Stimulated activated CD4-positive, alpha-beta T cell treated with anti-CD3 and anti-CD28 coated beads, TNF-alpha, amount 100 ng/mL, for 24 hours (primary cell): ENCODE measurements around the gene KLF11.
"Not testable (repeated sequence)": the region's sequence is repeated elsewhere in the genome, so short reads cannot be mapped to it uniquely, and the experiment has no call there.

Experiments
- DNase-seq, 3 experiments: peaks; one replicate each; pipeline ENCODE4 v3.0.0-alpha.2; 2020; ENCODE audit warnings: low read depth in 3 of 3

The KLF11 gene

GRCh38 chr2:10009271-10009810 lies 34.0 kb upstream of the KLF11 start:
- no peak for DNase-seq

DNA sequence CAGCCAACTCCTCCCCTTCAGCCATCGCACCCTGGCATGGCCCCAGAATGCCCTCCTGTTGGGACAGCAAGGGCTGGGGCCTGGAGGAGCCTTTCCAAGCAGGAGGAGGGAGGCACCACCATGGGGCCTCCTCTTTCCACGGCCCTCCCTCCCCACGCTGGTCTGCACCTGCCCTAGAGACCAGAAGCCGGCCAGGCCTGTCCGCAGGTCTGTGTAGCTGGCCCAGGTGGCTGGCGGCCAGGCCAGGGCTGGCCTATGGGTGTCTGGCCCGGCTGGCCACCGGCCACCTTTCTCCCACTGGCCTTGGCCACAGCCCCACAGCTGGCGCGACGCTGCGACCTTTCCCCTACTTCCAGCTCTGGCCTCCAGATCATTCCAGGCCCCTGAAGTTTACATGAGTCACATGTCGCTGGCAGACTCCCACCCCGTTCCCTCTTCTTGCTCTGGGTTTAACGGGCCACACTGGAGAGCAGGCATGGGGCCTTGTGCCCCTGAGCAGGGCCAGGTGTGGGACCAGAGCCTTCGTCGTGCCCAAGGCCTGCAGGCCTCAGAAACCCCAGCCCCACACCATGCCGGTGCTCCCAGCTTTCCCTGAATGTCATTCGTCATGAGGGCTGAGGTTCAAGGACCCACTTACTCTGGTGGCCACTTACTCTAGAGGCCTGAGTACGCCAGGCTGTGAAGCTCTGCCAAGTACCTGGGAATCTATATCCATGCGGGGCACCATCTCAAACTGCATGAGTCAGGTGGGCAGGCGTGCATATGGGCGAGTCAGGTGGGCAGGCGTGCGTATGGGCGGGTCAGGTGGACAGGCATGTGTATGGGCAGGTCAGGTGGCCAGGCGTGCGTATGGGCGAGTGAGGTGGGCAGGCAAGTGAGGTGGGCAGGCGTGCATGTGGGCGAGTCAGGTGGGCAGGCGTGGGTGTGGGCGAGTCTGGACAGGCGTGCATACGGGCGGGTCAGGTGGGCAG lies 33.3 kb upstream of the KLF11 start:
- DNase-seq = no peak

- DNase-seq = not testable (repeated sequence)
These were observed 32.3 kb upstream of the KLF11 start for GRCh38 chr2:10010861-10011605.

DNA sequence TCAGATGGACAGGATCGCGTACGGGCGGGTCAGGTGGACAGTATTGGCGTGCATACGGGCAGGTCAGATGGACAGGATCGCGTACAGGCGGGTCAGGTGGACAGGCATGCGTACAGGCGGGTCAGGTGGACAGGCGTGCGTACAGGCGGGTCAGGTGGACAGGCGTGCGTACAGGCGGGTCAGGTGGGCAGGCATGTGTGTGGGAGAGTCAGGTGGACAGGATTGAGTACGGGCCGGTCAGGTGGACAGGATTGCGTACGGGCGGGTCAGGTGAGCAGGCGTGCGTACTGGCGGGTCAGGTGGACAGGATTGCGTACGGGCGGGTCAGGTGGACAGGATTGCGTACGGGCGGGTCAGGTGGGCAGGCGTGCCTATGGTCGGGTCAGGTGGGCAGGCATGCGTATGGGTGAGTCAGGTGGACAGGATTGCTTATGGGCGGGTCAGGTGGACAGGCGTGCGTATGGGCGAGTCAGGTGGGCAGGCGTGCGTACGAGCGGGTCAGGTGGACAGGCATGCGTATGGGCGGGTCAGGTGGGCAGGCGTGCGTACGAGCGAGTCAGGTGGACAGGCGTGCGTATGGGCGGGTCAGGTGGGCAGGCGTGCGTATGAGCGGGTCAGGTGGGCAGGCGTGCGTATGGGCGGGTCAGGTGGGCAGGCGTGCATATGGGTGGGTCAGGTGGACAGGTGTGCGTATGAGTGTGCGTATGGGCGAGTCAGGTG lies 31.6 kb upstream of the KLF11 start:
- DNase-seq = not testable (repeated sequence)

DNA sequence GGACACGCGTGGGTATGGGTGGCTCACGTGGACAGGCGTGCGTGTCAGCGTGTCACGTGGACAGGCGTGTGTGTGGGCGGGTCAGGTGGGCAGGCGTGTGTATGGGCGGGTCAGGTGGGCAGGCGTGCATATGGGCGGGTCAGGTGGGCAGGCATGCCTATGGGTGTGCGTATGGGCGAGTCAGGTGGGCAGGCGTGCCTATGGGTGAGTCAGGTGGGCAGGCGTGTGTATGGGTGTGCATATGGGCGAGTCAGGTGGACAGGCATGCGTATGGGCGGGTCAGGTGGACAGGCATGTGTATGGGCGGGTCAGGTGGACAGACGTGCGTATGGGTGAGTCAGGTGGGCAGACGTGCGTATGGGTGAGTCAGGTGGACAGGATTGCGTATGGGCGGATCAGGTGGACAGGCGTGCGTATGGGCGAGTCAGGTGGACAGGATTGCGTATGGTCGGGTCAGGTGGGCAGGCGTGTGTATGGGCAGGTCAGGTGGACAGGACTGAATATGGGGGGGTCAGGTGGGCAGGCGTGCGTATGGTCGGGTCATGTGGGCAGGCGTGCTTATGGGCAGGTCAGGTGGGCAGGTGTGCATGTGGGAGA lies 30.9 kb upstream of the KLF11 start:
- DNase-seq = not testable (repeated sequence)

DNA sequence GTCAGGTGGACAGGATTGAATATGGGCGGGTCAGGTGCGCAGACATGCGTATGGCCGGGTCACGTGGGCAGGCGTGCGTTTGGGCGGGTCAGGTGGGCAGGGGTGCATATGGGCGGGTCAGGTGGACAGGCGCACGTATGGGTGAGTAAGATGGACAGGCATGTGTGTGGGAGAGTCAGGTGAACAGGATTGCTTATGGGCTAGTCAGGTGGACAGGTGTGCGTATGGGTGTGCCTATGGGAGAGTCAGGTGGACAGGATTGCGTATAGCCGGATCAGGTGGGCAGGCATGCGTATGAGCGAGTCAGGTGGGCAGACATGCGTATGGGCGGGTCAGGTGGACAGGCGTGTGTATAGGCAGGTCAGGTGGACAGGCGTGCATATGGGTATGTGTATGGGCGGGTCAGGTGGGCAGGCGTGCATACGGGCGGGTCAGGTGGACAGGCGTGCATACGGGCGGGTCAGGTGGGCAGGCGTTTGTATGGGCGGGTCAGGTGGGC lies 30.3 kb upstream of the KLF11 start:
- no peak for DNase-seq

DNA sequence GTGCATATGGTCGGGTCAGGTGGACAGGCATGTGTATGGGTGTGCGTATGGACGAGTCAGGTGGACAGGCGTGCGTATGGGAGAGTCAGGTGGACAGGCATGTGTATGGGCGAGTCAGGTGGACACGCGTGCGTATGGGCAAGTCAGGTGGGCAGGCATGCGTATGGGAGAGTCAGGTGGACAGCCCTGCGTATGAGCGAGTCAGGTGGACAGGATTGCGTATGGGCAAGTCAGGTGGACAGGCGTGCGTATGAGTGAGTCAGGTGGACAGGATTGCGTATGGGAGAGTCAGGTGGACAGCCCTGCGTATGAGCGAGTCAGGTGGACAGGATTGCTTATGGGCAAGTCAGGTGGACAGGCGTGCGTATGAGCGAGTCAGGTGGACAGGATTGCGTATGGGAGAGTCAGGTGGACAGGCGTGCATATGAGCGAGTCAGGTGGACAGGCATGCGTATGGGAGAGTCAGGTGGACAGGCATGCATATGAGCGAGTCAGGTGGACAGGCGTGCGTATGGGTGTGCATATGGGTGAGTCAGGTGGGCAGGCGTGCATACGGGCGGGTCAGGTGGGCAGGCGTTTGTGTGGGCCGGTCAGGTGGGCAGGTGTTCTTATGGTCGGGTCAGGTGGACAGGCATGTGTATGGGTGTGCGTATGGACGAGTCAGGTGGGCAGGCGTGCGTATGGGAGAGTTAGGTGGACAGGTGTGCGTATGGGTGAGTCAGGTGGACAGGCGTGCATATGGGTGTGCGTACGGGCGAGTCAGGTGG lies 29.5 kb upstream of the KLF11 start:
- DNase-seq = not testable (repeated sequence)

- no peak for DNase-seq
These were observed 28.7 kb upstream of the KLF11 start for GRCh38 chr2:10014418-10015190.

DNA sequence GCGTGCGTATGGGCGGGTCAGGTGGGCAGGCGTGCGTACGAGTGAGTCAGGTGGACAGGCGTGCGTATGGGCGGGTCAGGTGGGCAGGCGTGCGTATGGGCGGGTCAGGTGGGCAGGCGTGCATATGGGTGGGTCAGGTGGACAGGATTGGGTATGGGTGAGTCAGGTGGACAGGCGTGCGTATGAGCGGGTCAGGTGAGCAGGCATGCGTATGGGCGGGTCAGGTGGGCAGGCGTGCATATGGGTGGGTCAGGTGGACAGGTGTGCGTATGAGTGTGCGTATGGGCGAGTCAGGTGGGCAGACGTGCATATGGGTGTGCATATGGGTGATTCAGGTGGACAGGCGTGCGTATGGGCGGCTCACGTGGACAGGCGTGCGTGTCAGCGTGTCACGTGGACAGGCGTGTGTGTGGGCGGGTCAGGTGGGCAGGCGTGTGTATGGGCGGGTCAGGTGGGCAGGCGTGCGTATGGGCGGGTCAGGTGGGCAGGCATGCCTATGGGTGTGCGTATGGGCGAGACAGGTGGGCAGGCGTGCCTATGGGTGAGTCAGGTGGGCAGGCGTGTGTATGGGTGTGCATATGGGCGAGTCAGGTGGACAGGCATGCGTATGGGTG lies 27.9 kb upstream of the KLF11 start:
- DNase-seq = not testable (repeated sequence)

- no peak for DNase-seq
These were observed 27.1 kb upstream of the KLF11 start for GRCh38 chr2:10016001-10016801.

- no peak for DNase-seq
These were observed 26.5 kb upstream of the KLF11 start for GRCh38 chr2:10016802-10017258.

DNA sequence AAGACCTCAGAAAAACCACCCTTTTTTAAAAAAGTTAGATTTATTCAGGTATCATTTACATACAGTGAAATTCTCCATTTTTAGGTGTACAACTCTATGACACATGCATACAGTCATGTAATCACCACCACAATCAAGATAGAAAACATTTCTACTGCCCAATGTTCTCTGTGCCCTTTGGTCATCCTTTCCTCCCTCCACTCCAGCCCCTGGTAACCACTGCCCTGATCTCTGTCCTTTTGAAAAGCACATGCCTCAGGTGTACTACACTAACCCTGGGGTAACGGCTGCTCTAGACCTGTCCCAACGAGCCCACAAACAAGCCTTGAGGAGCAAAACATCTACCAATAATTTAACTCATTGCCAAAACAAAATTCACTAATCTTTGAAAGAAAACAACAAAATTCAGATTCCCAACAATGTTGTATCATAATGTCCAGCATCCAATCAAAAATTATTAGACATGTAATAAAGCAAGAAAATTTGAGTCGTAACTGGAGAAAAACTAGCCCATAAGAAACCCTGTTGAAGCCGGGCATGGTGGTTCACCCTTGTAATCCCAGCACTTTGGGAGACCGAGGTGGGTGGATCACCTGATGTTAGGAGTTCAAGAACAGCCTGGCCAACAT lies 25.9 kb upstream of the KLF11 start:
- no peak for DNase-seq

- no peak for DNase-seq
These were observed 24.2 kb upstream of the KLF11 start for GRCh38 chr2:10019174-10019573.

GRCh38 chr2:10019602-10020400 lies 23.5 kb upstream of the KLF11 start:
- no peak for DNase-seq

DNA sequence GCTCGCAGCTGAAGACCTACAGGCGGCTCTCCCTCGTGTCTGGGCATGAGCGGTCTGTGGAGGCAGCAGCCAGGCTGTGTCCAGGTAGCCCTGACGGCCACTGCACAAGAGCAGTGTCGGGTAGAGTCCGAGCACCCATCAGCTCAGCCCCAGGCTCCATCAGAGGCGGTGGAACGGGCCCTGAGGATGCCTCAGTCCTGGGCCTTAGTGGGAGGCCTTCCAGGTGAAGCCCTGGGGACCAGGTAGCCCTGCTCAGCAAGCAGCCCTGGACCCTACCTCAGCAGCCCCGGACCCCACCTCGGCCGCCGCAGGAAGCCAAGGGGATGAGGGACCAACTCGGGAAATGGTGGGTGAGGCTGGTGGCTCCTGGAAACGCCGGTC lies 21.3 kb upstream of the KLF11 start:
- DNase-seq = no peak

DNA sequence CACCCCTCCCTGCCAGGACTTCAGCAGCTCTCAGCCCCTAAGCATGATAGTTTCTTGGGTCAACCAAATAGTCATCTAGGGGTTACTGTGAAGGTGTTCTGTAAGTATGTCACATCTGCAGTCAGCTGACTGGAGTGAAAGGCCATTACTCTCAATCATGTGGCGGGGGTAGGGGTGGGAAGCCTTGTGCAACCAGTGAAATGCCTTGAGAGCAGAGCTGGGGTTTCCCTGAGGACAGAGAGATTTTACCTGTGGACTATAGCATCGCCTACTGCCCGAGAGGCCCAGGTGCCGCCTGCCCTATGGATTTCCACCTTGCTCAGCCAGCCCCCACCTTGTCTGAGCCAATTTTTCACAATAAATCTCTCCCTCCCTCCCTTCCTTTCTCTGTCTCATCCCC lies 20.9 kb upstream of the KLF11 start:
- DNase-seq = no peak
